KMS-11 (cell line): Measurements from ENCODE around the gene TAF1.
"Not testable (repeated sequence)": the region's sequence is repeated elsewhere in the genome, so short reads cannot be mapped to it uniquely, and the experiment has no call there.

ENCODE experiments used
- H2AFZ ChIP-seq: fragments of 200-600 bp; sonication (generic); 2 replicates; pipeline ENCODE4 v1.6.1; 2016; ENCODE audit warnings: antibody characterized with exemption, mixed run types, low read depth
- H3K27ac ChIP-seq: fragments of 200-600 bp; sonication (generic); 2 replicates; pipeline ENCODE4 v1.6.1; 2016; ENCODE audit warnings: mild to moderate bottlenecking, mixed run types
- H3K27me3 ChIP-seq: fragments of 200-600 bp; sonication (generic); 2 replicates; pipeline ENCODE4 v1.6.1; 2017; ENCODE audit warnings: mild to moderate bottlenecking, low read depth, mixed run types, moderate library complexity; ENCODE audit not compliant: insufficient read depth
- H3K36me3 ChIP-seq: fragments of 200-600 bp; sonication (generic); 2 replicates; pipeline ENCODE4 v1.6.1; 2017; ENCODE audit warnings: mild to moderate bottlenecking, mixed run types; ENCODE audit not compliant: insufficient read depth
- H3K4me1 ChIP-seq: fragments of 200-600 bp; sonication (generic); 2 replicates; pipeline ENCODE4 v1.6.1; 2016; ENCODE audit warnings: mild to moderate bottlenecking, low read depth, mixed run types; ENCODE audit not compliant: poor library complexity, severe bottlenecking
- H3K4me2 ChIP-seq: fragments of 200-600 bp; sonication (generic); 2 replicates; pipeline ENCODE4 v1.7.0; 2016; ENCODE audit warnings: mild to moderate bottlenecking, mixed run types
- H3K4me3 ChIP-seq: fragments of 200-600 bp; sonication (generic); IDR thresholded peaks from 2 replicates; pipeline ENCODE4 v1.6.1; 2017; ENCODE audit warnings: low read depth, low read length, mixed read lengths; ENCODE audit not compliant: insufficient read depth
- H3K79me2 ChIP-seq: fragments of 200-600 bp; sonication (generic); 2 replicates; pipeline ENCODE4 v1.6.1; 2016; ENCODE audit warnings: low read depth, mixed run types; ENCODE audit not compliant: insufficient read depth
- H3K9ac ChIP-seq: fragments of 200-600 bp; sonication (generic); 2 replicates; pipeline ENCODE4 v1.6.1; 2016; ENCODE audit warnings: mild to moderate bottlenecking, mixed run types
- H4K20me1 ChIP-seq: fragments of 200-600 bp; sonication (generic); 2 replicates; pipeline ENCODE4 v1.6.1; 2016; ENCODE audit warnings: mild to moderate bottlenecking, mixed run types; ENCODE audit not compliant: insufficient read depth
- CTCF ChIP-seq: fragments of 200-600 bp; sonication (generic); conservative IDR thresholded peaks from 2 replicates; pipeline ENCODE4 v1.6.1; 2017; ENCODE audit warnings: low read depth, mild to moderate bottlenecking, antibody characterized with exemption, low read length, moderate library complexity, mixed read lengths

Gene TAF1

GRCh38 chrX:71365875-71366673, at the start of gene TAF1:
Gene TAF1 (plus strand): TSS chrX:71366357. CDS start chrX:71366375, 18 bp downstream.
- H3K36me3 ChIP-seq: no peaks in the 10 kb centered on the region
- peak within 1 kb of the TSS; percentile 54 for H2AFZ ChIP-seq
- no peak for TF ChIP-seq CTCF
- H3K9ac ChIP-seq: peak within 1 kb of the TSS; percentile 74
- peaks cover 26% of the 10 kb centered on the region for H3K79me2 ChIP-seq
- H4K20me1 ChIP-seq: no peaks in the 10 kb centered on the region
- H3K4me2 ChIP-seq: peak within 1 kb of the TSS; percentile 71
- peak within 1 kb of the TSS; percentile 75 for H3K27ac ChIP-seq
- no peaks in the 10 kb centered on the region for H3K27me3 ChIP-seq
- no peak within 1 kb of the TSS for H3K4me3 ChIP-seq
- peaks cover 8% of the 10 kb centered on the region for H3K4me1 ChIP-seq

GRCh38 chrX:71316959-71317358, 49.2 kb upstream of the TAF1 start:
- H3K4me2 ChIP-seq, H2AFZ ChIP-seq, H3K4me1 ChIP-seq, H3K9ac ChIP-seq, H4K20me1 ChIP-seq, H3K79me2 ChIP-seq, H3K27me3 ChIP-seq, H3K27ac ChIP-seq, H3K4me3 ChIP-seq, H3K36me3 ChIP-seq: not testable (repeated sequence)

GRCh38 chrX:71320126-71320525, 46.0 kb upstream of the TAF1 start:
- no peaks in the 10 kb centered on the region for H4K20me1 ChIP-seq
- no peak overlapping the region for H3K27ac ChIP-seq
- no peaks in the 10 kb centered on the region for H3K4me1 ChIP-seq
- no peak overlapping the region for H3K9ac ChIP-seq
- no peak overlapping the region for H2AFZ ChIP-seq
- H3K27me3 ChIP-seq: no peaks in the 10 kb centered on the region
- no peak for TF ChIP-seq CTCF
- H3K79me2 ChIP-seq: no peaks in the 10 kb centered on the region
- H3K4me2 ChIP-seq: no peak overlapping the region
- no peaks in the 10 kb centered on the region for H3K36me3 ChIP-seq
- no peak overlapping the region for H3K4me3 ChIP-seq

- H3K27me3 ChIP-seq: no peaks in the 10 kb centered on the region
- H3K27ac ChIP-seq: no peak overlapping the region
- H3K9ac ChIP-seq: no peak overlapping the region
- no peaks in the 10 kb centered on the region for H3K79me2 ChIP-seq
- no peaks in the 10 kb centered on the region for H4K20me1 ChIP-seq
- no peaks in the 10 kb centered on the region for H3K4me1 ChIP-seq
- no peak overlapping the region for H3K4me2 ChIP-seq
- no peak overlapping the region for H3K4me3 ChIP-seq
- no peaks in the 10 kb centered on the region for H3K36me3 ChIP-seq
- no peak overlapping the region for H2AFZ ChIP-seq
- no peak for TF ChIP-seq CTCF
Observed at GRCh38 chrX:71321731-71322130, 44.4 kb upstream of the TAF1 start.

- not testable (repeated sequence) for H3K4me1 ChIP-seq, H3K27me3 ChIP-seq, H3K9ac ChIP-seq, H3K79me2 ChIP-seq, H3K27ac ChIP-seq, H3K36me3 ChIP-seq, H3K4me3 ChIP-seq, H4K20me1 ChIP-seq, H3K4me2 ChIP-seq, H2AFZ ChIP-seq
Observed at GRCh38 chrX:71324452-71324851, 41.7 kb upstream of the TAF1 start.
